HFF-Myc (cell line): ENCODE data around the gene UMAD1.

Experiments
- DNase-seq: peaks from one replicate; pipeline ENCODE4 v3.0.0-alpha.2; 2011; ENCODE audit warnings: low read depth; ENCODE audit errors: extremely low read depth
- H3K4me3 ChIP-seq: replicated peaks from 2 replicates; pipeline ENCODE4 v1.5.1; 2011; ENCODE audit warnings: low read depth, mild to moderate bottlenecking, control low read depth, low read length
- TF ChIP-seq, protein P1 (sequence below): IDR thresholded peaks from 2 replicates; pipeline ENCODE4 v1.5.1; 2012; ENCODE audit warnings: mild to moderate bottlenecking, low read depth, low read length, control low read depth; ENCODE audit errors: missing control alignments

Gene UMAD1

DNA sequence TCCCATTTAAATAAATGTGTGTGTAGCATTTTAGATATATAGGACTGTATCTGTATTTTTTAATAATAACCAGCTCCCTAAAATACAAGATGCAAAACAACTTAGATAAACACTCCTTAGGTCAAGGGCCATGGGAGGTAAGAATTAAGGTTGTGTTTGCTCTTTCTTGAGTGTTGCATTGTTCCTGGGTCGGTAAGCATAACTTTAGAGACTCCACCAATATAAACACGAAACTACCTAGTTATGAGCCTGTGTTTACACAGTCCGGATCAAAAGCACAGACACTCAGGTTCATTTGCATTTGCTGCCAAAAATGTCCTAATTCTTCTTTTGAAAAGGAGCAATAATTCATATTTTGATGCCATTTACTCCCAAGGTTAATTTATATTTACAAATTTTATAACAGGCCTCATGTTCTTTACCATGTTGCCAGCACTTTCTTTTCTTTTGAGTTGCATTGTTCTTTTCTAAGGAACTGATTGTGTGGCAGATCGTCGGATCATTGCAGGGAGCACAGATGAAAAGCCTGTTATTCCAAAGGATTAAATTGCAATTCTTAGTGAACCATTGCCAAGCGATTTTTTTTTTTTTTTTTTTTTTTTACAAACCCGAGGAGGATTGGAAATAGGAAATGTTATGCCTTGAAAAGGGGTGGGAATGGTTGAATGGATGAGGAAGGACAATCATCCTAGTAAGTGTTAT, 282.3 kb downstream of the UMAD1 start:
- no peak overlapping the region for H3K4me3 ChIP-seq
- TF ChIP-seq, protein P1, sequence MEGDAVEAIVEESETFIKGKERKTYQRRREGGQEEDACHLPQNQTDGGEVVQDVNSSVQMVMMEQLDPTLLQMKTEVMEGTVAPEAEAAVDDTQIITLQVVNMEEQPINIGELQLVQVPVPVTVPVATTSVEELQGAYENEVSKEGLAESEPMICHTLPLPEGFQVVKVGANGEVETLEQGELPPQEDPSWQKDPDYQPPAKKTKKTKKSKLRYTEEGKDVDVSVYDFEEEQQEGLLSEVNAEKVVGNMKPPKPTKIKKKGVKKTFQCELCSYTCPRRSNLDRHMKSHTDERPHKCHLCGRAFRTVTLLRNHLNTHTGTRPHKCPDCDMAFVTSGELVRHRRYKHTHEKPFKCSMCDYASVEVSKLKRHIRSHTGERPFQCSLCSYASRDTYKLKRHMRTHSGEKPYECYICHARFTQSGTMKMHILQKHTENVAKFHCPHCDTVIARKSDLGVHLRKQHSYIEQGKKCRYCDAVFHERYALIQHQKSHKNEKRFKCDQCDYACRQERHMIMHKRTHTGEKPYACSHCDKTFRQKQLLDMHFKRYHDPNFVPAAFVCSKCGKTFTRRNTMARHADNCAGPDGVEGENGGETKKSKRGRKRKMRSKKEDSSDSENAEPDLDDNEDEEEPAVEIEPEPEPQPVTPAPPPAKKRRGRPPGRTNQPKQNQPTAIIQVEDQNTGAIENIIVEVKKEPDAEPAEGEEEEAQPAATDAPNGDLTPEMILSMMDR, result no peak
- DNase-seq, result no peak

DNA sequence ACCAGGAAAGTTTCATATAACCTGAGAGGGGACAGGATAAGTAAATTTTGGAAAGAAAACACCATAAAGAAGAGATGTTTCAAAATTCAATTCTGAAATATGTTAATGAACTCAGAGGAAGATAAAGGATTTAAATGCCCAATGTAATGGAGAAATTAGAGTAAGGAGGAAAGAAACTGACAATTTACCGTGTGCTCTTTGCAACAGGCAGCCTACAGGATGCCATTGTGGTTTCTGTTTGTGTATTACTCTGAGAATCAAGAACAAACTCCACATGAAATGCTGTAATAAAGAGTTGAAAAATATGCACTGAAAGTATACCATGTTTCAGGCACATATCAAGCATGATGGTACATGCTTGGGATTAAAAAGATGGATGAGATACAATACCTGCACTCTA, 283.3 kb downstream of the UMAD1 start:
- TF ChIP-seq, protein P1, result no peak
- H3K4me3 ChIP-seq, result no peak overlapping the region
- no peak for DNase-seq

DNA sequence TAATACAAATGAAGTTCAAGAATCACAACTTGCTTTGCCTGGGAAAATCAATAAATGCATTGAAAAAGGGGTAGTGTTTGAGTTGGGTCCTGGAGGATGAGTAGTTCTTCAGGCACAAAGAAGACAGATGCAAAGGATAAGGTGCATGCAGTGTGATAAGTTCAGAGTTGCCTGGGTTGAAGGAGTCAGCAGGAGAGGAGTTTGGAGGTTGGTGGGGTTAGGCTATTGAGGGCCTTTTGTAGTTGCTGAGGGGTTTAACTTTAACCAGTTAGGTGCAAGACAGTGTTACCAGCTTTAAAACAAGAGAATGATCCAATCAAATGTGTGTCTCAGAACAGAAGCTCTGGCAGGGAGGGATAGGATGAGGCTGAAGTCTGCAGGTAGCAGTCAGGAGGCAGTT, 283.8 kb downstream of the UMAD1 start:
- TF ChIP-seq, protein P1, result no peak
- DNase-seq, result no peak
- no peak overlapping the region for H3K4me3 ChIP-seq
